Liver (tissue), 9 donors: ENCODE results near the gene GPR42. TPM values are rescaled to one million over a fixed set of nuclear protein-coding genes. Genes with fewer than 3 reads are reported as not detected.

Experiments
- DNase-seq: peaks from one replicate; pipeline ENCODE4 v3.0.0-alpha.2; 2017; ENCODE audit warnings: low spot score
- H3K27ac ChIP-seq, 2 donors: one replicate each; pipeline ENCODE4 v1.7.0; 2013; ENCODE audit warnings: inconsistent platforms in 2 of 2, low read length in 2 of 2, control low read depth in 1 of 2, low read depth in 1 of 2, mild to moderate bottlenecking in 1 of 2
- H3K27me3 ChIP-seq, 4 donors: one replicate each; pipeline versions ENCODE4 v1.6.1 to v1.7.0; 2013; ENCODE audit warnings: low read length in 3 of 4, inconsistent platforms in 1 of 4, mild to moderate bottlenecking in 1 of 4, moderate library complexity in 1 of 4; ENCODE audit not compliant: control insufficient read depth in 4 of 4, insufficient read depth in 4 of 4
- H3K36me3 ChIP-seq, 4 donors: one replicate each; pipeline versions ENCODE4 v1.6.1 to v1.7.0; 2013; ENCODE audit warnings: low read length in 3 of 4, mild to moderate bottlenecking in 3 of 4, low read depth in 1 of 4, moderate library complexity in 1 of 4; ENCODE audit not compliant: control insufficient read depth in 4 of 4, insufficient read depth in 3 of 4
- H3K4me1 ChIP-seq, 4 donors: one replicate each; pipeline versions ENCODE4 v1.6.1 to v1.7.0; 2013; ENCODE audit warnings: low read length in 3 of 4, mild to moderate bottlenecking in 3 of 4, moderate library complexity in 1 of 4; ENCODE audit not compliant: control insufficient read depth in 4 of 4, insufficient read depth in 4 of 4
- H3K4me3 ChIP-seq, 3 donors: one replicate each; pipeline versions ENCODE4 v1.6.1 to v1.7.0; 2013; ENCODE audit warnings: low read length in 3 of 3, control low read depth in 1 of 3, low read depth in 1 of 3, mild to moderate bottlenecking in 1 of 3
- H3K9ac ChIP-seq, 2 donors: one replicate each; pipeline ENCODE4 v1.7.0; 2013; ENCODE audit warnings: low read length in 2 of 2, mild to moderate bottlenecking in 2 of 2, moderate library complexity in 2 of 2, control low read depth in 1 of 2, low read depth in 1 of 2
- H3K9me3 ChIP-seq, 4 donors: one replicate each; pipeline versions ENCODE4 v1.6.1 to v1.7.0; 2013; ENCODE audit warnings: low read length in 3 of 4; ENCODE audit not compliant: control insufficient read depth in 4 of 4
- ATF3 ChIP-seq: IDR thresholded peaks from 2 replicates; pipeline ENCODE4 v1.6.1; 2016; ENCODE audit warnings: antibody characterized with exemption
- CTCF ChIP-seq: fragments of 150-350 bp; IDR thresholded peaks from 2 replicates; pipeline ENCODE4 v1.5.1; 2017; ENCODE audit warnings: improper control_type of control experiment, low read depth, low read length; ENCODE audit not compliant: missing input control
- EGR1 ChIP-seq, 2 donors: IDR thresholded peaks; 2 replicates each; pipeline ENCODE4 v1.6.1; 2016 to 2018; ENCODE audit warnings: antibody characterized with exemption in 2 of 2, low read depth in 2 of 2
- FOXA1 ChIP-seq: IDR thresholded peaks from 2 replicates; pipeline ENCODE4 v1.6.1; 2016; ENCODE audit warnings: antibody characterized with exemption
- FOXA2 ChIP-seq: IDR thresholded peaks from 2 replicates; pipeline ENCODE4 v1.6.1; 2016; ENCODE audit warnings: antibody characterized with exemption
- GABPA ChIP-seq, 2 donors: IDR thresholded peaks in 1 of 2; conservative IDR thresholded peaks in 1 of 2; 2 replicates each; pipeline ENCODE4 v1.6.1; 2016; ENCODE audit warnings: antibody characterized with exemption in 2 of 2, mild to moderate bottlenecking in 1 of 2, moderate library complexity in 1 of 2
- HNF4A ChIP-seq, 2 donors: conservative IDR thresholded peaks; 2 replicates each; pipeline ENCODE4 v1.6.1; 2016; ENCODE audit warnings: antibody characterized with exemption in 2 of 2, mild to moderate bottlenecking in 2 of 2
- HNF4G ChIP-seq: IDR thresholded peaks from 2 replicates; pipeline ENCODE4 v1.6.1; 2016; ENCODE audit warnings: antibody characterized with exemption
- JUND ChIP-seq, 2 donors: IDR thresholded peaks; 2 replicates each; pipeline ENCODE4 v1.6.1; 2016; ENCODE audit warnings: antibody characterized with exemption in 2 of 2
- MAX ChIP-seq: IDR thresholded peaks from 2 replicates; pipeline ENCODE4 v1.6.1; 2016; ENCODE audit warnings: antibody characterized with exemption
- NR2F2 ChIP-seq: IDR thresholded peaks from 2 replicates; pipeline ENCODE4 v1.6.1; 2016; ENCODE audit warnings: antibody characterized with exemption
- RAD21 ChIP-seq, 2 donors: IDR thresholded peaks; 2 replicates each; pipeline ENCODE4 v1.6.1; 2016; ENCODE audit warnings: antibody characterized with exemption in 2 of 2, mild to moderate bottlenecking in 2 of 2
- REST ChIP-seq: IDR thresholded peaks from 2 replicates; pipeline ENCODE4 v1.6.1; 2016; ENCODE audit warnings: antibody characterized with exemption, mild to moderate bottlenecking
- RXRA ChIP-seq, 2 donors: IDR thresholded peaks; 2 replicates each; pipeline ENCODE4 v1.6.1; 2017 to 2018; ENCODE audit warnings: antibody characterized with exemption in 2 of 2, mild to moderate bottlenecking in 1 of 2
- SP1 ChIP-seq: IDR thresholded peaks from 2 replicates; pipeline ENCODE4 v1.6.1; 2018; ENCODE audit warnings: antibody characterized with exemption, mild to moderate bottlenecking
- YY1 ChIP-seq: IDR thresholded peaks from 2 replicates; pipeline ENCODE4 v1.6.1; 2016; ENCODE audit warnings: antibody characterized with exemption, mild to moderate bottlenecking
- WGBS: extraction: QIAGEN DNeasy Blood & Tissue Kit; methylation state at CpG from one replicate; pipeline ENCODE4 v1.1.7; 2013; 5-methylcytosine and 5-hydroxymethylcytosine counted together
- polyA plus RNA-seq, 2 donors: library from polyadenylated mRNA; stranded (reverse) in 1 of 2; unstranded in 1 of 2; fragments of 200-250 nt in 1 of 2; fragments of >200 nt in 1 of 2; fragmentation: Nextera tagmentation in 1 of 2; extraction: Ambion mirVana in 1 of 2; gene quantifications; one replicate each; pipeline versions ENCODE4 v1.2.1 to v1.2.3, GENCODE V29; 2013 to 2015
- total RNA-seq, 2 donors: library from RNA; depleted of rRNA; stranded (reverse); fragments of >200 nt; gene quantifications; one replicate each; pipeline ENCODE4 v1.2.3, GENCODE V29; 2014
- donor health status: healthy.
- donor health status: healthy.
- donor health status: healthy.
- donor health status: healthy.
- donor health status: healthy.

Gene GPR42
- total and polyA plus RNA-seq, 4 donors: not detected

GRCh38 chr19:35322014-35322413, 48.9 kb upstream of the GPR42 start (continued):
- TF ChIP-seq MAX: no peak
- no peak for TF ChIP-seq EGR1 (IDR thresholded peaks at IDR 0.05; ENCODE audit: low read depth in 2 of 2)
- no peak for TF ChIP-seq HNF4G
- TF ChIP-seq YY1: no peak
- TF ChIP-seq ATF3: no peak
- no peak for TF ChIP-seq RAD21 (IDR thresholded peaks at IDR 0.05)

- Histone ChIP-seq H3K27ac (no peak overlapping the region), H3K36me3 (no peaks in the 10 kb centered on the region), H3K9me3 (no peaks in the 10 kb centered on the region), H3K27me3 (no peaks in the 10 kb centered on the region), H3K9ac (no peak overlapping the region), H3K4me1 (no peaks in the 10 kb centered on the region), H3K4me3 (no peak overlapping the region)
- no peak for DNase-seq
- TF ChIP-seq FOXA1 (no peak), JUND (IDR thresholded peaks at IDR 0.05) (no peak), MAX (no peak), YY1 (no peak), RAD21 (IDR thresholded peaks at IDR 0.05) (peak in 1 of 2 donors; percentile 39), GABPA (IDR thresholded peaks at IDR 0.05 in 1 of 2, conservative IDR thresholded peaks at IDR 0.05 in 1 of 2) (no peak), HNF4A (conservative IDR thresholded peaks at IDR 0.05) (no peak), SP1 (no peak), ATF3 (no peak)
- 73% methylated on average over 4 of the region's 4 CpGs for WGBS
These were observed 43.2 kb upstream of the GPR42 start for GRCh38 chr19:35327642-35328041.

GRCh38 chr19:35328851-35329285, 42.0 kb upstream of the GPR42 start, which contains the start of gene CD22:
Gene CD22, plus strand, starts transcription at chr19:35329187. Its CDS starts 2,854 bp downstream, at chr19:35332041.
- no peak within 1 kb of the TSS for H3K9ac ChIP-seq
- no peaks in the 10 kb centered on the region for H3K4me1 ChIP-seq
- H3K4me3 ChIP-seq: no peak within 1 kb of the TSS
- no peak for TF ChIP-seq CTCF
- no peaks in the 10 kb centered on the region for H3K27me3 ChIP-seq
- WGBS: 84% methylated on average over 12 of the region's 12 CpGs
- no peaks in the 10 kb centered on the region for H3K36me3 ChIP-seq
- DNase-seq: no peak
- no peak within 1 kb of the TSS for H3K27ac ChIP-seq
- no peaks in the 10 kb centered on the region for H3K9me3 ChIP-seq

- H3K4me3 ChIP-seq: no peak overlapping the region
- TF ChIP-seq MAX: no peak
- no peak for TF ChIP-seq YY1
- no peak for TF ChIP-seq EGR1 (IDR thresholded peaks at IDR 0.05; ENCODE audit: low read depth in 2 of 2)
- TF ChIP-seq FOXA1: no peak
- no peak for TF ChIP-seq GABPA (IDR thresholded peaks at IDR 0.05 in 1 of 2, conservative IDR thresholded peaks at IDR 0.05 in 1 of 2)
- no peak for TF ChIP-seq HNF4G
- TF ChIP-seq FOXA2: no peak
- TF ChIP-seq RXRA (IDR thresholded peaks at IDR 0.05): no peak
- no peak for TF ChIP-seq JUND (IDR thresholded peaks at IDR 0.05)
- TF ChIP-seq REST: no peak
- TF ChIP-seq HNF4A (conservative IDR thresholded peaks at IDR 0.05): no peak
- no peak for TF ChIP-seq NR2F2
- no peak for TF ChIP-seq CTCF
These were observed 41.5 kb upstream of the GPR42 start for GRCh38 chr19:35329323-35329722.

More at GRCh38 chr19:35329323-35329722, 41.5 kb upstream of the GPR42 start:
- Histone ChIP-seq H3K27ac (no peak overlapping the region), H3K9me3 (no peaks in the 10 kb centered on the region), H3K27me3 (no peaks in the 10 kb centered on the region), H3K36me3 (no peaks in the 10 kb centered on the region), H3K4me1 (no peaks in the 10 kb centered on the region), H3K9ac (no peak overlapping the region)
- WGBS: 89% methylated on average over 4 of the region's 4 CpGs
- DNase-seq: no peak
